ENCODE results near the gene RFX6. TPM values are rescaled to one million over a fixed set of nuclear protein-coding genes. Genes with fewer than 3 reads are reported as not detected.
"Not testable (repeated sequence)": the region's sequence is repeated elsewhere in the genome, so short reads cannot be mapped to it uniquely, and the experiment has no call there.

Gene RFX6
- total RNA-seq = not detected

- DNase-seq (ENCODE audit: low spot score) (no peak), ATAC-seq (peak in 1 of 2 donors; percentile 28)
- peaks cover 9% of the 10 kb centered on the region for H3K36me3 Mint-ChIP-seq
- no peak within 1 kb of the TSS for H3K27ac Mint-ChIP-seq
- peaks cover 4% of the 10 kb centered on the region for H3K9me3 Mint-ChIP-seq
- H3K27me3 Mint-ChIP-seq = peaks cover 11 to 16% of the 10 kb centered on the region in 2 donors
- H3K4me1 Mint-ChIP-seq (ENCODE audit: low read depth in 2 of 2) = peaks cover 0 to 7% of the 10 kb centered on the region in 2 donors
- no peak within 1 kb of the TSS for H3K4me3 Mint-ChIP-seq
Observed at GRCh38 chr6:116876635-116877611, at the start of gene RFX6. Gene RFX6 (plus strand): TSS chr6:116877242. CDS start chr6:116877276, 34 bp downstream.

DNA sequence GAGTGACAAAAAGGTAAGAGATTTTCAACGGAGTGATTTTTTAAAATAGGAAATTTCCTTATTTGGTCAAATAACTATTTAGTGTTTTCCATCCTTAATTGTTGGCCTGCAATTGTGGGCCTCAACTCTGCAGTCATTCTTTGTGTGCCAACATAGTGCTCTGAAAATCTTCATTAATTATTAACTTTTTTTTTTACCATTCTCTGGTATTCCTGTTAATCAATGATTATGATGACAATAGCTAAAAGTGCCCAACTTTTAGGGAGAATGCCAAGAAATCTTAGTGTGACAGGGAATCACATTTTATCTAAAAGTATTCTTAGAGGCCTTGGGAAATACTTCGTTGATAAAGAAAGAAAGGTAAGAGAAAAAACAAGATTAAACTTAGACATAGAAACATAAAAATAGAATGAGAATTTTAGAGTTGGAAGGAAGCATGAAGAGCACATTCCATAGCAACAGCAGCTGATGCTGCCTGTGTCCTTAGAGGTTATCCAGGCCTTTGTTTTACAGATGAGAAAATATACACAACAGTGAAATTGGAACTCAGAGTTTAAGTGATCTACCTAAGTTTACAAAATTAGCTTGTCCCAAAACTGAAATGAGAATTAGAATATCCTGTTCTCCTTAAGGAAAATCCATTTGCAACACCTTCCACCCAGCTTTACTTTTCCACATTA lies 49.3 kb upstream of the RFX6 start:
- Mint-ChIP-seq H3K4me3 (no peak overlapping the region), H3K4me1 (ENCODE audit: low read depth in 2 of 2) (no peaks in the 10 kb centered on the region), H3K9me3 (peaks cover 9% of the 10 kb centered on the region), H3K27ac (no peak overlapping the region), H3K27me3 (no peaks in the 10 kb centered on the region), H3K36me3 (peaks cover 6% of the 10 kb centered on the region)
- ATAC-seq = no peak
- DNase-seq (ENCODE audit: low spot score) = no peak

- ATAC-seq (no peak), DNase-seq (ENCODE audit: low spot score) (no peak)
- no peak within 1 kb of the TSS for H3K27ac Mint-ChIP-seq
- H3K36me3 Mint-ChIP-seq = no peaks in the 10 kb centered on the region
- H3K27me3 Mint-ChIP-seq = no peaks in the 10 kb centered on the region
- H3K4me1 Mint-ChIP-seq (ENCODE audit: low read depth in 2 of 2) = no peaks in the 10 kb centered on the region
- no peak within 1 kb of the TSS for H3K4me3 Mint-ChIP-seq
- H3K9me3 Mint-ChIP-seq = peaks cover under 1% of the 10 kb centered on the region
Observed at GRCh38 chr6:116828983-116829382, 48.1 kb upstream of the RFX6 start, which contains the start of gene GPRC6A. Gene GPRC6A (minus strand): TSS chr6:116829083. CDS start chr6:116829013, 70 bp downstream.

DNA sequence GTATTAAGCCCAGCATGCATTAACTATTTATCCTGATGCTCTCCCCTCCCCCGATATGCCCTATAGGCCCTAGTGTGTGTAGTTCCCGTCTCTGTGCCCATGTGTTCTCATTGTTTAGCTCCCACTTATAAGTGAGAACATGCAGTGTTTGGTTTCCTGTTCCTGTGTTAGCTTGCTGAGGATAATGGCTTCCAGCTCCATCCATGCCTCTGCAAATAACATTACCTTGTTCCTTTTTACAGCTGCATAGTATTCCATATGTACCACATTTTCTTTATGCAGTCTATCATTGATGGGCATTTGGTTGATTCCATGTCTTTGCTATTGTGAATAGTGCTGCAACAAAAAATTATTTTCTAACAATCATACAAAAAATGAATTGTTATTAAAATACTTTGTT lies 42.5 kb upstream of the RFX6 start:
- H3K27ac Mint-ChIP-seq; H3K4me3 Mint-ChIP-seq; DNase-seq (ENCODE audit: low spot score); H3K4me1 Mint-ChIP-seq (ENCODE audit: low read depth in 2 of 2); H3K9me3 Mint-ChIP-seq; ATAC-seq; H3K27me3 Mint-ChIP-seq; H3K36me3 Mint-ChIP-seq: not testable (repeated sequence)

DNA sequence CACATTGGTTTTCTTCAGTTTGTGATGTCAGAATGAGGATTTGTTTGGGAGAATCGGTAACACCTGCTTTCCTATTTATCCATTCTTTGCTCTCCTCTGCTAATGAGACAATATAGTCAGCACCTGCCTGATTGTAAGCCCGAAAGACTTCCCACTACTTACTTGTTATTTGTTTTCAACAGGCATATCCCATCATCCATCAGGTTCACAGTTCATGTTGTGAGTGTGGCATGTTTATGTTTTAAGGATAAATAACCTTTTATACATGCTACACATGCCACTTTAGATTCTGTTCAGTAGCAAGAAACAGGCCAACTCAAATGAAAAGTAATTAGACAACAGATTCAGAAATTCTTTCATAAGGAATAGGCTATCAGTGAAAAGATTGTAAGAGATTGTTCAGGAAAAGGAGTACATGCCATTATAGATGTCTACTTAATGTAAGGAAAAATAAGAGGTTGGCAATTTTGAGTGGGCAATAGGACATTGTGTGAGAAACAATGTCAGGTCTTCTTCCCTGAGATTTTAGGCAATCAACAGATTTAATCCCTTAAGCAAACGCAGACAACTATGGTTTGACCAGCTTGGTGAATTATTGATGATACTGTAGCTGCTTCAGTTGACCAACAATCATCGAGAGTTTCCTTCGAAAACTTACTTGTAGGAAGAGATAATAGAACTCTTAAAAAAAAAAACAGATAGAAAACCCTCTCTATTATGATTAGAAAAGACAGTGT lies 40.3 kb upstream of the RFX6 start:
- Mint-ChIP-seq H3K9me3 (peaks cover 6% of the 10 kb centered on the region), H3K36me3 (no peaks in the 10 kb centered on the region), H3K27ac (no peak overlapping the region), H3K27me3 (no peaks in the 10 kb centered on the region), H3K4me1 (ENCODE audit: low read depth in 2 of 2) (no peaks in the 10 kb centered on the region), H3K4me3 (no peak overlapping the region)
- ATAC-seq = no peak
- no peak for DNase-seq (ENCODE audit: low spot score)

- Mint-ChIP-seq H3K9me3 (peaks cover 3% of the 10 kb centered on the region), H3K27me3 (no peaks in the 10 kb centered on the region), H3K4me1 (ENCODE audit: low read depth in 2 of 2) (no peaks in the 10 kb centered on the region), H3K36me3 (no peaks in the 10 kb centered on the region), H3K27ac (no peak overlapping the region), H3K4me3 (no peak overlapping the region)
- DNase-seq (ENCODE audit: low spot score) = no peak
- no peak for ATAC-seq
Observed at GRCh38 chr6:116840091-116840490, 37.0 kb upstream of the RFX6 start.

DNA sequence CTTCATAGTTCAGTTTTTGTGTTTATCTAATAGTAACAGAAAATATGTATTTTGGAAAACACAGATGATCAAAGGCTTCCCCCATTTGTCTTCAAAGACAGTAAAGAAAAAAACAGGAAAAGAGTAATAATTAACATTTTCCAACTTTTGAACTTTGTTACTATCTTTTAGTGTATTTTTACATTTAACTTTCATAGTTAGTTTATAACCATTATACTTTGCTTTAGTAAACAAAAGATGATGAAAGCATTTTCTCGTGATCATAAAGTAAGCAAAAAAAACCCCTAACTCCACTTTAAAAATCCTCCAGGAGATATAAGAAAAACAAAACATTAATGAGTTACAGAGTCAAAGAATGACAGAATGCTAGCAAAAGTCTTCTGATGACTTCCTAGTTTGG lies 34.6 kb upstream of the RFX6 start:
- H3K4me1 Mint-ChIP-seq (ENCODE audit: low read depth in 2 of 2) = no peaks in the 10 kb centered on the region
- H3K4me3 Mint-ChIP-seq = no peak overlapping the region
- H3K9me3 Mint-ChIP-seq = no peaks in the 10 kb centered on the region
- no peaks in the 10 kb centered on the region for H3K36me3 Mint-ChIP-seq
- no peaks in the 10 kb centered on the region for H3K27me3 Mint-ChIP-seq
- ATAC-seq (no peak), DNase-seq (ENCODE audit: low spot score) (no peak)
- no peak overlapping the region for H3K27ac Mint-ChIP-seq

DNA sequence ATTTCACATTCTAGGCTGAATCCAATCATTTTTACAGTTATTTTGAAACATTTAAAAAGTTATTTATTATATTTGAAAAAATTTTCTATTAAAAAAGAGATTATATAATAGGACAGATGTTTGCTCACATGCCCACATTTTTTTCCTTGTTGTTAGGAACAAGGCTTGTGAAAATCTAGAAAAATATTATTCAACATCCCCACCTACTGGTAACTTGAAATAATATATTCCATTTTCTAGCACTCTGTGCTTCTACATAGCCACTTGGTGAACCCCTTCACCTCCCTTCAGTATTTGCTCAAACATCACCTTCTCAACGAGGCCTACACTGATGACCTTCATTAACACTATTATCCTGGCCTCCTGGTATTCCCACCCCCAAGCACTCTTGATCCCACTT lies 29.8 kb upstream of the RFX6 start:
- Mint-ChIP-seq H3K4me1 (ENCODE audit: low read depth in 2 of 2) (no peaks in the 10 kb centered on the region), H3K27ac (no peak overlapping the region), H3K27me3 (no peaks in the 10 kb centered on the region), H3K9me3 (peaks cover 4% of the 10 kb centered on the region), H3K4me3 (no peak overlapping the region), H3K36me3 (peaks cover 6% of the 10 kb centered on the region)
- no peak for ATAC-seq
- DNase-seq (ENCODE audit: low spot score) = no peak

DNA sequence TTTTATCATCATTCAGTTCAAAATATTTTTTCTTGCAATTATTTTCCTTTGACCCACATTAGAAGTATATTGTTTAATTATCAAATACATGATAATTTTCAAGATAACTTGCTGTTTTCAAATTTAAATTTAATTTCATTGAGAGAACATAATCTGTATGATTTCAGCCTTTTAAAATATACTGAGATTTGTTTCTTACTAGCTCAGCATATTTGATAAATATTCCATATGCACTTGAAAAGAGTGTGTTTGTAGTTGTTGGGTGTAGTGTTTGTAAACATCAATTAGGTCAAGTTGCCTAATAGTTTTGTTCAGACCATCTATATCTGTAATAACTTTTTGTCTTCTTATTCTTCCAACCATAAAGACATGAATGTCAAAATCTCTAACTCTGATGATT lies 19.0 kb upstream of the RFX6 start:
- no peak for DNase-seq (ENCODE audit: low spot score)
- Mint-ChIP-seq H3K27ac (no peak overlapping the region), H3K4me1 (ENCODE audit: low read depth in 2 of 2) (no peaks in the 10 kb centered on the region), H3K27me3 (no peaks in the 10 kb centered on the region), H3K9me3 (peaks cover 26% of the 10 kb centered on the region), H3K36me3 (no peaks in the 10 kb centered on the region), H3K4me3 (no peak overlapping the region)
- no peak for ATAC-seq

GRCh38 chr6:116859264-116859663 lies 17.8 kb upstream of the RFX6 start:
- no peaks in the 10 kb centered on the region for H3K27me3 Mint-ChIP-seq
- DNase-seq (ENCODE audit: low spot score) (no peak), ATAC-seq (no peak)
- H3K4me1 Mint-ChIP-seq (ENCODE audit: low read depth in 2 of 2) = no peaks in the 10 kb centered on the region
- no peak overlapping the region for H3K27ac Mint-ChIP-seq
- H3K36me3 Mint-ChIP-seq = no peaks in the 10 kb centered on the region
- H3K9me3 Mint-ChIP-seq = peaks cover 15% of the 10 kb centered on the region
- H3K4me3 Mint-ChIP-seq = no peak overlapping the region

GRCh38 chr6:116866281-116866871 lies 10.7 kb upstream of the RFX6 start:
- Mint-ChIP-seq H3K9me3 (peaks cover 7% of the 10 kb centered on the region), H3K4me1 (ENCODE audit: low read depth in 2 of 2) (no peaks in the 10 kb centered on the region), H3K27me3 (no peaks in the 10 kb centered on the region), H3K27ac (no peak overlapping the region), H3K36me3 (no peaks in the 10 kb centered on the region), H3K4me3 (no peak overlapping the region)
- DNase-seq (ENCODE audit: low spot score) (no peak), ATAC-seq (no peak)

GRCh38 chr6:116872771-116873170 lies 4.3 kb upstream of the RFX6 start:
- peaks cover 0 to 7% of the 10 kb centered on the region in 2 donors for H3K4me1 Mint-ChIP-seq (ENCODE audit: low read depth in 2 of 2)
- H3K9me3 Mint-ChIP-seq = peaks cover 14% of the 10 kb centered on the region
- H3K27me3 Mint-ChIP-seq = peaks cover 11 to 16% of the 10 kb centered on the region in 2 donors
- H3K4me3 Mint-ChIP-seq = no peak overlapping the region
- H3K27ac Mint-ChIP-seq = no peak overlapping the region
- no peak for ATAC-seq
- H3K36me3 Mint-ChIP-seq = peaks cover 9% of the 10 kb centered on the region
- no peak for DNase-seq (ENCODE audit: low spot score)

DNA sequence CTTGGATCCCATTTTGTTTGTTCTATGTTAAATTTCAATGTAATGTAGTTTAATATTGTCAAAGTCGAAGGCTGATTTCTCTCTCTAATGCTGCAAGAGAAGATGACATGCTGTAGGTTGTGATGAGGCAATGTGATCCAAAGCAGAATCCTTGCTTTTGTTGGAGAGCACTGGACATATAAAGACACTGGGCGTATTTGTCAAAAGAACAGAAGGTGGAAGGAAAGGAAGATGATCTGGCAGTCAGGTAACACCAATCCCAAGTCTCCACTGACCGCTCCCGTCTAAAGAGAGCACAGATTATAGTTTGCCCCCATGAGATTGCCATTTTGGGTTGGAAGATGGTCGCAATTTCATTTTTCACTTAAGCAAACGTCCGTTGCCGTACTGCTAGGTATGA lies 935 bp upstream of the RFX6 start:
- Mint-ChIP-seq H3K9me3 (peaks cover 7% of the 10 kb centered on the region), H3K27me3 (peaks cover 11 to 16% of the 10 kb centered on the region in 2 donors), H3K4me3 (no peak overlapping the region), H3K4me1 (ENCODE audit: low read depth in 2 of 2) (peaks cover 0 to 7% of the 10 kb centered on the region in 2 donors), H3K36me3 (peaks cover 9% of the 10 kb centered on the region), H3K27ac (no peak overlapping the region)
- ATAC-seq (no peak), DNase-seq (ENCODE audit: low spot score) (no peak)
